ENCODE results near the gene SP2.
A peak's percentile ranks its signal among the peaks of the same experiment; 100 is the strongest.

The SP2 gene

GRCh38 chr17:47966079-47966519 is 70.1 kb downstream of the SP2 start:
- FAIRE-seq (no peak), DNase-seq (ENCODE audit: extremely low spot score, insufficient read length, low read depth) (no peak)

DNA sequence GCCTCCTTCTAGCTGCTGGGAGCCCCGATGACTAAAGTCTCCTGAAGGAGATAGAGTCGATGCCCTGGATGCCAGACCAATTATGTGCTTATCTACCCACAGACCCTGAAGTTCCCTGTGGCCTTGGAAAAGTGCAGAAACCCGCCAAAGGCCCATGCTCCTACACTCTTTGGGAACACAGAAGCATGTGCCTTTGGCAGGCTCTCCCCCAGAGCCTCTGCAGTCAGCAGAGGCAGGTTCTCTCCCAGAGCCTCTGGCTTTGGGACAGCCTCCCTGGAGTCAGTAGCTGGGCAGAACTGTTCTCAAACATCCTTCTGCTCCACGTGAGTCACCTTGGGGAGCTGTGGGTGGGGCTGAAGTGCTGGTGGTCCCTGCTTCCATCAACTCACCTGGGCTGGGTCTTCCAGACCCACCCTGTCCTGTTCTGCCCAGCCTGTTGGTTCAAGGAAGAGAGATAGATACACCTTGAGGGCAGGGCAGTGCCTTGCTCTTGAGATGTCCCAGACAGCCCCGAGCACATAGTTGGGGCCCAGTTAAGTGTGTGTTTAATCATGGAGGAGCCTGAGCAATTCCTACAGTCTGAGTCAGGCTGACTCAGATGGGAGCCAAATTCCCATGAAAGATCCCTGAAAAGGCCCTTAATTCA is 71.7 kb downstream of the SP2 start:
- FAIRE-seq = no peak
- DNase-seq (ENCODE audit: extremely low spot score, insufficient read length, low read depth) = no peak

- no peak for FAIRE-seq
- DNase-seq (ENCODE audit: extremely low spot score, insufficient read length, low read depth) = no peak
These were observed 72.8 kb downstream of the SP2 start for GRCh38 chr17:47968836-47969235.

GRCh38 chr17:47969930-47970724 is 74.1 kb downstream of the SP2 start:
- no peak for DNase-seq (ENCODE audit: extremely low spot score, insufficient read length, low read depth)
- no peak for FAIRE-seq

GRCh38 chr17:47970725-47971499 is 74.9 kb downstream of the SP2 start, which contains the start of gene CDK5RAP3:
Gene CDK5RAP3, plus strand, starts transcription at chr17:47971113. Its CDS starts 34 bp downstream, at chr17:47971147.
- DNase-seq (ENCODE audit: extremely low spot score, insufficient read length, low read depth) (peak; percentile 96), FAIRE-seq (peak; percentile 99)

GRCh38 chr17:47973541-47973940 is 77.5 kb downstream of the SP2 start:
- FAIRE-seq = no peak
- DNase-seq (ENCODE audit: extremely low spot score, insufficient read length, low read depth) = no peak

GRCh38 chr17:47975189-47975822 is 79.3 kb downstream of the SP2 start:
- no peak for DNase-seq (ENCODE audit: extremely low spot score, insufficient read length, low read depth)
- FAIRE-seq = no peak

GRCh38 chr17:47975823-47976205 is 79.8 kb downstream of the SP2 start:
- DNase-seq (ENCODE audit: extremely low spot score, insufficient read length, low read depth) (no peak), FAIRE-seq (no peak)

DNA sequence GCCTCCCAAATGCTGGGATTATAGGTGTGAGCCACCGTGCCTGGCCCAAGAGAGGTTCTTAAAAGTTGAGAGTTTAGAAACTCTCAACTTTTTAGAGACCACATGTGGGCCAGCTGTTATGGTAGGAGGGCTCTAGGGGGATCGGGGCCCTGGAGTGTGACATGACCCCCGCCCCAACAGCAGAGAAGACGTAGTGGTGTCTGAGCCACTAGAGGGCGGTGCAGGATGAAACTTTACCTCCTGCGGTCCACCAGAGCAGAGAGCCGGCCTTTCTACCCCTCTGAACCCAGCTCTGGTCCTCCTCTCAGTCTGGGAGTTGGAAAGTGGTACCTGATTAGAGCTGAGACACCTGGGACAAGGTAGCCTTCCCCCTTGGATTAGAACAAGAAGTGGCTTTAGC is 82.3 kb downstream of the SP2 start:
- FAIRE-seq = no peak
- DNase-seq (ENCODE audit: extremely low spot score, insufficient read length, low read depth) = peak; percentile 49

Measured in GM18507 (cell line).